IMR-90 (cell line): ENCODE results near the gene KRTAP10-1. TPM values are rescaled to one million over a fixed set of nuclear protein-coding genes. Genes with fewer than 3 reads are reported as not detected.

Source experiments
- ATAC-seq: fragments of 200-7000 bp; cut with Tn5 transposase; 2 replicates; pipeline ENCODE4 v1.9.1; 2020; ENCODE audit warnings: low read depth, mild to moderate bottlenecking, moderate library complexity
- BruUV-seq: library from RNA; stranded (reverse); fragments of 400-500 nt; replicated peaks from 2 replicates; lab custom pipeline; 2021; lab: Mats Ljungman, UMichigan
- CTCF ChIA-PET: fragments of 300-600 bp; formaldehyde crosslinking; extraction: SDS; loops from one replicate; lab custom pipeline; 2021; ENCODE audit warnings: antibody characterized with exemption; lab: Yijun Ruan, JAX
- POLR2A ChIA-PET: fragments of 300-600 bp; sonication (Branson Sonifier 250); formaldehyde crosslinking; loops from one replicate; lab custom pipeline; 2022; ENCODE audit warnings: antibody characterized with exemption; ENCODE audit not compliant: unreplicated experiment; lab: Charles Lee
- DNase-seq: peaks from one replicate; pipeline ENCODE4 v3.0.0; 2013
- H2AFZ ChIP-seq: replicated peaks from 2 replicates; pipeline ENCODE3; 2013; ENCODE audit warnings: low read length, mild to moderate bottlenecking; ENCODE audit not compliant: poor library complexity
- H2AK5ac ChIP-seq: 2 replicates; pipeline ENCODE4 v1.6.1; 2013; ENCODE audit warnings: low read depth, low read length, inconsistent platforms
- H2AK9ac ChIP-seq: replicated peaks from 2 replicates; pipeline ENCODE3; 2013; ENCODE audit warnings: mild to moderate bottlenecking, low read depth, low read length, moderate library complexity; ENCODE audit not compliant: poor library complexity
- H2BK120ac ChIP-seq: 2 replicates; pipeline ENCODE4 v1.6.1; 2013; ENCODE audit warnings: low read depth, low read length, inconsistent platforms
- H2BK15ac ChIP-seq: 3 replicates; pipeline ENCODE4 v1.6.1; 2013; ENCODE audit warnings: low read depth, low read length, inconsistent platforms
- H2BK20ac ChIP-seq: 2 replicates; pipeline ENCODE4 v1.6.1; 2013; ENCODE audit warnings: low read depth, mild to moderate bottlenecking, inconsistent platforms, low read length, moderate library complexity
- H2BK5ac ChIP-seq: 2 replicates; pipeline ENCODE4 v1.6.1; 2013; ENCODE audit warnings: mild to moderate bottlenecking, low read depth, low read length, inconsistent platforms; ENCODE audit not compliant: poor library complexity, severe bottlenecking
- H3K14ac ChIP-seq: replicated peaks from 2 replicates; pipeline ENCODE4 v1.6.1; 2013; ENCODE audit warnings: low read depth, low read length, inconsistent platforms
- H3K18ac ChIP-seq: 2 replicates; pipeline ENCODE4 v1.6.1; 2013; ENCODE audit warnings: low read depth, low read length, control low read depth
- H3K23ac ChIP-seq: 2 replicates; pipeline ENCODE4 v1.6.1; 2013; ENCODE audit warnings: low read depth, low read length, inconsistent platforms
- H3K27ac ChIP-seq: 2 replicates; pipeline ENCODE4 v1.5.1; 2013; ENCODE audit warnings: mild to moderate bottlenecking, control low read depth, low read length; ENCODE audit not compliant: insufficient read depth
- H3K27me3 ChIP-seq: 2 replicates; pipeline ENCODE4 v1.6.1; 2013; ENCODE audit warnings: low read length; ENCODE audit not compliant: control insufficient read depth, insufficient read depth
- H3K36me3 ChIP-seq: 2 replicates; pipeline ENCODE4 v1.6.1; 2013; ENCODE audit warnings: low read length, mixed read lengths; ENCODE audit not compliant: control insufficient read depth, insufficient read depth
- H3K4ac ChIP-seq: 2 replicates; pipeline ENCODE4 v1.6.1; 2013; ENCODE audit warnings: low read depth, low read length, inconsistent platforms
- H3K4me1 ChIP-seq: 2 replicates; pipeline ENCODE4 v1.6.1; 2013; ENCODE audit warnings: low read length, mixed read lengths; ENCODE audit not compliant: control insufficient read depth, insufficient read depth
- H3K4me2 ChIP-seq: 2 replicates; pipeline ENCODE4 v1.6.1; 2013; ENCODE audit warnings: low read depth, mild to moderate bottlenecking, control low read depth, low read length, moderate library complexity
- H3K4me3 ChIP-seq: 2 replicates; pipeline ENCODE4 v1.5.1; 2013; ENCODE audit warnings: low read depth, mild to moderate bottlenecking, control low read depth, low read length, moderate library complexity; ENCODE audit not compliant: insufficient read depth
- H3K56ac ChIP-seq: 2 replicates; pipeline ENCODE4 v1.6.1; 2013; ENCODE audit warnings: low read length, inconsistent platforms; ENCODE audit not compliant: insufficient read depth; ENCODE audit errors: extremely low read depth
- H3K79me1 ChIP-seq, 2 experiments: 2 replicates each; pipeline ENCODE4 v1.6.1; 2013; ENCODE audit warnings: low read length in 2 of 2, inconsistent platforms in 1 of 2, low read depth in 1 of 2
- H3K9ac ChIP-seq: 2 replicates; pipeline ENCODE4 v1.6.1; 2013; ENCODE audit warnings: low read depth, low read length, control low read depth
- H3K9me1 ChIP-seq: 2 replicates; pipeline ENCODE4 v1.6.1; 2013; ENCODE audit warnings: low read length, inconsistent platforms; ENCODE audit not compliant: insufficient read depth
- H3K9me3 ChIP-seq: 2 replicates; pipeline ENCODE4 v1.6.1; 2013; ENCODE audit warnings: low read length; ENCODE audit not compliant: control insufficient read depth, insufficient read depth
- H4K20me1 ChIP-seq: 2 replicates; pipeline ENCODE4 v1.6.1; 2013; ENCODE audit warnings: low read length, inconsistent platforms; ENCODE audit not compliant: insufficient read depth
- H4K5ac ChIP-seq: 2 replicates; pipeline ENCODE4 v1.6.1; 2013; ENCODE audit warnings: mild to moderate bottlenecking, low read depth, low read length, control low read depth
- H4K8ac ChIP-seq, 2 experiments: 2 replicates each; pipeline ENCODE4 v1.6.1; 2013; ENCODE audit warnings: low read depth in 2 of 2, low read length in 2 of 2, control low read depth in 1 of 2, inconsistent platforms in 1 of 2
- H4K91ac ChIP-seq: 2 replicates; pipeline ENCODE4 v1.6.1; 2013; ENCODE audit warnings: low read depth, low read length, inconsistent platforms; ENCODE audit not compliant: insufficient read depth
- BHLHE40 ChIP-seq: fragments of 150-350 bp; IDR thresholded peaks from 2 replicates; pipeline ENCODE4 v1.6.1; 2016; ENCODE audit warnings: mild to moderate bottlenecking, low read depth, low read length
- CHD1 ChIP-seq: IDR thresholded peaks from 2 replicates; pipeline ENCODE4 v1.6.1; 2012; ENCODE audit warnings: low read depth, low read length, improper control_type of control experiment
- CTCF ChIP-seq: conservative IDR thresholded peaks from 2 replicates; pipeline ENCODE4 v1.5.1; 2012; ENCODE audit warnings: mild to moderate bottlenecking, low read depth, low read length, improper control_type of control experiment
- FOS ChIP-seq: fragments of 150-350 bp; IDR thresholded peaks from 2 replicates; pipeline ENCODE4 v1.6.1; 2016; ENCODE audit warnings: low read depth, low read length
- MAFK ChIP-seq: IDR thresholded peaks from 2 replicates; pipeline ENCODE4 v1.6.1; 2012; ENCODE audit warnings: low read depth, low read length, improper control_type of control experiment
- MAZ ChIP-seq: IDR thresholded peaks from 2 replicates; pipeline ENCODE4 v1.6.1; 2012; ENCODE audit warnings: low read depth, mild to moderate bottlenecking, low read length, improper control_type of control experiment, moderate library complexity, borderline replicate concordance
- NFE2L2 ChIP-seq: fragments of 150-350 bp; IDR thresholded peaks from 2 replicates; pipeline ENCODE4 v1.6.1; 2016; ENCODE audit warnings: low read depth, mild to moderate bottlenecking, low read length
- POLR2A ChIP-seq: IDR thresholded peaks from 2 replicates; pipeline ENCODE4 v1.6.1; 2012; ENCODE audit warnings: mild to moderate bottlenecking, low read depth, low read length
- RFX5 ChIP-seq: IDR thresholded peaks from 2 replicates; pipeline ENCODE4 v1.8.0; 2012; ENCODE audit warnings: low read depth, mild to moderate bottlenecking, low read length, moderate library complexity
- USF2 ChIP-seq: fragments of 150-350 bp; IDR thresholded peaks from 2 replicates; pipeline ENCODE4 v1.6.1; 2017; ENCODE audit warnings: mild to moderate bottlenecking, antibody characterized with exemption, low read length, low read depth
- WGBS, 2 experiments: methylation state at CpG; one replicate each; pipeline versions ENCODE4 v1.1.5 to v1.1.7; 2013; ENCODE audit warnings: missing lambda C conversion rate in 2 of 2; ENCODE audit not compliant: insufficient read length in 1 of 2; ENCODE audit errors: extremely low coverage in 2 of 2; 5-methylcytosine and 5-hydroxymethylcytosine counted together
- dilution Hi-C: fragments of 300-500 bp; cut with HindIII; formaldehyde crosslinking; loops from one replicate; pipeline ENCODE4 v1.14.3; 2018; ENCODE audit warnings: low sequenced_read_pairs; ENCODE audit not compliant: unreplicated experiment
- in situ Hi-C: fragments of 300-500 bp; cut with MboI; formaldehyde crosslinking; loops from 3 replicates; pipeline ENCODE4 v1.14.3; 2019; ENCODE audit warnings: low sequenced_read_pairs, inconsistent platforms, mixed read lengths
- intact Hi-C: fragments of 100-400 bp; cut with micrococcal nuclease; formaldehyde crosslinking; loops from 2 replicates; pipeline ENCODE4 v1.10.0; 2022
- polyA plus RNA-seq, 3 experiments: library from polyadenylated mRNA; depleted of rRNA; stranded (reverse); fragments of >200 nt; gene quantifications; 2 replicates each; pipeline ENCODE4 v1.2.3, GENCODE V29; 2012; ENCODE audit warnings: low replicate concordance in 1 of 3
- total RNA-seq: library from RNA; depleted of rRNA; stranded (reverse); fragments of >200 nt; gene quantifications from 2 replicates; pipeline ENCODE4 v1.2.3, GENCODE V29; 2012

Gene KRTAP10-1
- total and polyA plus RNA-seq, 2 of the 4 experiments (the other 2 are of a cell fraction) = not detected

- 0 out of 2 replicates have a peak, but pooled peaks cover 2% of the 10 kb centered on the region for H3K27me3 ChIP-seq
- no peak overlapping the region for H2BK15ac ChIP-seq
- POLR2A ChIA-PET = no interaction called here
- no peak overlapping the region for H2AK5ac ChIP-seq
- no peak overlapping the region for H3K23ac ChIP-seq
- no peak overlapping the region for H3K9ac ChIP-seq
- H3K79me1 ChIP-seq = no peaks in the 10 kb centered on the region
- in situ Hi-C loops (no loop called here), dilution Hi-C loops (no loop called here), intact Hi-C loops (no loop called here)
- H3K4ac ChIP-seq = no peak overlapping the region
- no peak overlapping the region for H3K4me3 ChIP-seq
- H3K27ac ChIP-seq = no peak overlapping the region
- no peak for DNase-seq
- no peak overlapping the region for H3K18ac ChIP-seq
- H3K9me1 ChIP-seq = no peaks in the 10 kb centered on the region
- H4K20me1 ChIP-seq = no peaks in the 10 kb centered on the region
- H3K4me2 ChIP-seq = no peak overlapping the region
- no peak overlapping the region for H2BK120ac ChIP-seq
- peaks cover 9% of the 10 kb centered on the region; the same call in 1 of the 2 replicates for H3K9me3 ChIP-seq
- H3K14ac ChIP-seq = no peak overlapping the region
- no peak overlapping the region for H2AK9ac ChIP-seq
- no peak overlapping the region for H2AFZ ChIP-seq
- CTCF ChIA-PET = no interaction called here
- H3K56ac ChIP-seq = no peak overlapping the region
- H3K36me3 ChIP-seq = no peaks in the 10 kb centered on the region
- no peak overlapping the region for H2BK5ac ChIP-seq
- no TSS peak for BruUV-seq
- no peak for TF ChIP-seq MAZ
- TF ChIP-seq FOS = no peak
- no peak for TF ChIP-seq NFE2L2
- TF ChIP-seq CTCF = no peak
- no peak for TF ChIP-seq POLR2A
- no peak for TF ChIP-seq RFX5
- TF ChIP-seq MAFK = no peak
- TF ChIP-seq CHD1 = no peak
- no peak for TF ChIP-seq BHLHE40
- TF ChIP-seq USF2 = no peak
- no peak overlapping the region for H2BK20ac ChIP-seq
- no peak for ATAC-seq
- H3K4me1 ChIP-seq = no peaks in the 10 kb centered on the region
- H4K5ac ChIP-seq = no peak overlapping the region
- 100% methylated on average over 4 of the region's 6 CpGs; no CpG with 5 or more reads in 1 of the 2 experiments for WGBS, 2 experiments
- no peak overlapping the region for H4K91ac ChIP-seq
- H4K8ac ChIP-seq = no peak overlapping the region
Observed at GRCh38 chr21:44534688-44535087, 5.3 kb downstream of the KRTAP10-1 start.
